K562 (cell line): ENCODE measurements around the gene DIP2B. TPM values are rescaled to one million over a fixed set of nuclear protein-coding genes. Genes with fewer than 3 reads are reported as not detected.

Experiments used
- ARID2 ChIP-seq: fragments of 450-650 bp; IDR thresholded peaks from 2 replicates; pipeline ENCODE4 v1.6.1; 2017; ENCODE audit warnings: antibody characterized with exemption, mild to moderate bottlenecking
- ARID3B ChIP-seq: fragments of 250-450 bp; sonication (Bioruptor Pico); IDR thresholded peaks from 2 replicates; pipeline ENCODE4 v1.4.0; 2020; ENCODE audit warnings: borderline replicate concordance
- ATF7 ChIP-seq: fragments of 450-650 bp; IDR thresholded peaks from 2 replicates; pipeline ENCODE4 v1.7.1; 2014; ENCODE audit warnings: mild to moderate bottlenecking, moderate library complexity
- CHAMP1 ChIP-seq: fragments of 450-650 bp; IDR thresholded peaks from 2 replicates; pipeline ENCODE4 v1.6.1; 2016; ENCODE audit warnings: mild to moderate bottlenecking
- HDGF ChIP-seq: fragments of 450-650 bp; IDR thresholded peaks from 2 replicates; pipeline ENCODE4 v1.6.1; 2016
- ILF3 ChIP-seq: fragments of 450-650 bp; IDR thresholded peaks from 2 replicates; pipeline ENCODE4 v1.6.1; 2018; ENCODE audit warnings: antibody characterized with exemption, mild to moderate bottlenecking, moderate library complexity, borderline replicate concordance
- NFRKB ChIP-seq: fragments of 450-650 bp; IDR thresholded peaks from 2 replicates; pipeline ENCODE4 v1.6.1; 2016; ENCODE audit warnings: low read depth
- NFXL1 ChIP-seq: fragments of 450-650 bp; formaldehyde crosslinking; IDR thresholded peaks from 2 replicates; pipeline ENCODE4 v1.4.0; 2021; ENCODE audit warnings: mild to moderate bottlenecking
- STAT5B ChIP-seq: fragments of 250-450 bp; sonication (Bioruptor Pico); IDR thresholded peaks from 2 replicates; pipeline ENCODE4 v1.8.0; 2021; ENCODE audit warnings: mild to moderate bottlenecking, inconsistent platforms
- TFE3 ChIP-seq: fragments of 450-650 bp; formaldehyde crosslinking; IDR thresholded peaks from 2 replicates; pipeline ENCODE4 v1.4.0; 2020; ENCODE audit warnings: mild to moderate bottlenecking, mixed read lengths
- USF2 ChIP-seq: sonication (generic); formaldehyde crosslinking; IDR thresholded peaks from 2 replicates; pipeline ENCODE4 v1.5.0; 2020; ENCODE audit warnings: missing genetic modification reagents
- XRCC3 ChIP-seq: fragments of 450-650 bp; IDR thresholded peaks from 2 replicates; pipeline ENCODE4 v1.6.1; 2017; ENCODE audit warnings: mild to moderate bottlenecking, moderate library complexity
- YY1 ChIP-seq, 3 experiments: IDR thresholded peaks; 2 replicates each; pipeline ENCODE4 v1.6.1; 2011; ENCODE audit warnings: low read length in 2 of 3, mild to moderate bottlenecking in 2 of 3, moderate library complexity in 2 of 3, borderline replicate concordance in 1 of 3, control low read depth in 1 of 3, low read depth in 1 of 3; ENCODE audit not compliant: insufficient read depth in 3 of 3, insufficient replicate concordance in 2 of 3, control insufficient read depth in 1 of 3, insufficient read length in 1 of 3; ENCODE audit errors: extremely low read depth in 1 of 3
- ZBTB49 ChIP-seq: sonication (generic); formaldehyde crosslinking; IDR thresholded peaks from 2 replicates; pipeline ENCODE4 v1.8.0; 2022; ENCODE audit warnings: missing genetic modification reagents, mild to moderate bottlenecking, borderline replicate concordance
- ZKSCAN3 ChIP-seq: fragments of 250-450 bp; sonication (Bioruptor Pico); IDR thresholded peaks from 2 replicates; pipeline ENCODE4 v1.4.0; 2020
- ZNF561 ChIP-seq: fragments of 450-650 bp; formaldehyde crosslinking; conservative IDR thresholded peaks from 2 replicates; pipeline ENCODE4 v1.4.0; 2020; ENCODE audit warnings: mild to moderate bottlenecking, moderate library complexity
- ZNF707 ChIP-seq: fragments of 250-450 bp; sonication (Bioruptor Pico); conservative IDR thresholded peaks from 2 replicates; pipeline ENCODE4 v1.8.0; 2022; ENCODE audit warnings: inconsistent platforms, mild to moderate bottlenecking, moderate library complexity
- ZNF778 ChIP-seq: fragments of 450-650 bp; formaldehyde crosslinking; IDR thresholded peaks from 2 replicates; pipeline ENCODE4 v1.4.0; 2020; ENCODE audit warnings: mild to moderate bottlenecking, moderate library complexity
- polyA plus RNA-seq, 8 experiments: library from polyadenylated mRNA; depleted of rRNA in 4 of 8; stranded (reverse) in 5 of 8; unstranded in 3 of 8; fragments of >200 nt; fragmentation: Nextera tagmentation in 2 of 8; fragmentation: Illumina TruSeq in 1 of 8; extraction: Ambion mirVana in 2 of 8; extraction: Trizol in 1 of 8; gene quantifications; 2 replicates each; pipeline versions ENCODE4 v1.2.1 to v1.2.3, GENCODE V29; 2011 to 2014; ENCODE audit warnings: inconsistent platforms in 1 of 8, missing spikeins in 1 of 8
- total RNA-seq, 7 experiments: library from RNA; depleted of rRNA in 6 of 7; stranded (reverse); fragments of >200 nt in 6 of 7; fragmentation: Illumina TruSeq in 2 of 7; extraction: Trizol in 2 of 7; gene quantifications; 2 replicates each; pipeline versions ENCODE4 v1.2.1 to v1.2.3, GENCODE V29; 2011 to 2021; ENCODE audit warnings: low replicate concordance in 1 of 7

DIP2B gene
- total and polyA plus RNA-seq, 9 of the 15 experiments (the other 6 are each of a cell fraction or from before 2014, with no cell fraction given) = 4.6 to 26.1 (median 18.8) TPM

GRCh38 chr12:50533203-50533584, 28.4 kb downstream of the DIP2B start (continued):
- peak; percentile 10; the same call in 1 of the 2 replicates for TF ChIP-seq CHAMP1
- TF ChIP-seq ZNF778 = no peak
- TF ChIP-seq ZNF561 (CRISPR knock-in tag) = no peak
- no peak for TF ChIP-seq STAT5B (CRISPR knock-in tag)
- TF ChIP-seq ILF3 = no peak
- TF ChIP-seq ZKSCAN3 = no peak
- no peak for TF ChIP-seq XRCC3
- TF ChIP-seq NFRKB = 0 out of 2 replicates have a peak, but pooled peaks have one; percentile 51
- TF ChIP-seq ARID2 = no peak
- TF ChIP-seq ATF7 = no peak
- no peak for TF ChIP-seq ZNF707 (CRISPR knock-in tag)
- TF ChIP-seq YY1 (IDR thresholded peaks at IDR 0.05; ENCODE audit: borderline replicate concordance in 1 of 3, control insufficient read depth in 1 of 3, extremely low read depth in 1 of 3, insufficient read depth in 3 of 3, insufficient read length in 1 of 3, insufficient replicate concordance in 2 of 3, low read depth in 1 of 3, low read length in 2 of 3) = peak in 1 of 3 experiments; percentile 61
- TF ChIP-seq NFXL1 (CRISPR knock-in tag) = no peak
- TF ChIP-seq USF2 = no peak
- no peak for TF ChIP-seq ARID3B (CRISPR knock-in tag)
- TF ChIP-seq ZBTB49 (CRISPR knock-in tag) = no peak
- TF ChIP-seq TFE3 = no peak
- 0 out of 2 replicates have a peak, but pooled peaks have one; percentile 44 for TF ChIP-seq HDGF
